Measurements from ENCODE around the gene CLSTN2. TPM values are rescaled to one million over a fixed set of nuclear protein-coding genes. Genes with fewer than 3 reads are reported as not detected.

The CLSTN2 gene
- total RNA-seq, 1 experiment from 2014 or later, result 0.68 TPM

- Histone ChIP-seq H3K14ac (ENCODE audit: insufficient read depth, low read length) (no peak overlapping the region), H2BK5ac (ENCODE audit: insufficient read length, low read length) (no peak overlapping the region)
Observed at GRCh38 chr3:140011086-140011485, 76.1 kb downstream of the CLSTN2 start.

More at GRCh38 chr3:140011086-140011485, 76.1 kb downstream of the CLSTN2 start:
- H3K27ac ChIP-seq (ENCODE audit: insufficient read length, low read depth, low read length), result no peak overlapping the region
- H3K18ac ChIP-seq (ENCODE audit: insufficient read length, low read depth, low read length), result no peak overlapping the region
- no peak overlapping the region for H3K56ac ChIP-seq (ENCODE audit: insufficient read length, low read depth, low read length)
- no peak overlapping the region for H4K5ac ChIP-seq (ENCODE audit: insufficient read length, low read depth, low read length)
- H3K79me2 ChIP-seq (ENCODE audit: insufficient read depth, low read length), result no peaks in the 10 kb centered on the region
- Mint-ChIP-seq H3K36me3 (ENCODE audit: insufficient read depth in 1 of 3, low read depth in 3 of 3) (no peaks in the 10 kb centered on the region), H3K27me3 (ENCODE audit: low read depth) (no peaks in the 10 kb centered on the region; the same call in none of the 2 replicates), H3K9me3 (no peaks in the 10 kb centered on the region), H3K4me3 (no peak overlapping the region), H3K4me1 (peaks cover 0 to 3% of the 10 kb centered on the region in 2 experiments; a peak in 1 of 4 replicates), H3K27ac (no peak overlapping the region)
- no peaks in the 10 kb centered on the region for H3K4me1 ChIP-seq (ENCODE audit: insufficient read depth, low read length)
- no CpG with 5 or more reads among the region's 2 CpGs for WGBS (ENCODE audit: extremely low coverage, insufficient read length, low lambda C conversion rate)
- no peak overlapping the region for H2AFZ ChIP-seq (ENCODE audit: low read length)
- no peak overlapping the region for H3K9ac ChIP-seq (ENCODE audit: extremely low read depth, insufficient read length, low read length)
- no peak overlapping the region for H2BK12ac ChIP-seq (ENCODE audit: insufficient read length, low read depth, low read length)
- H3K4ac ChIP-seq (ENCODE audit: low read depth, low read length), result no peak overlapping the region
- H3T11ph ChIP-seq (ENCODE audit: low read length), result no peak overlapping the region
- H3K23me2 ChIP-seq (ENCODE audit: insufficient read length, low read depth, low read length, poor library complexity, severe bottlenecking), result no peaks in the 10 kb centered on the region
- H3K79me1 ChIP-seq (ENCODE audit: insufficient read depth, low read depth, low read length, poor library complexity, severe bottlenecking), result no peaks in the 10 kb centered on the region
- no peaks in the 10 kb centered on the region for H3K27me3 ChIP-seq (ENCODE audit: insufficient read depth, low read length)
- no peak overlapping the region for H2BK20ac ChIP-seq (ENCODE audit: low read depth, low read length, poor library complexity, severe bottlenecking)
- H2BK15ac ChIP-seq (ENCODE audit: low read depth, low read length), result no peak overlapping the region
- H2BK120ac ChIP-seq (ENCODE audit: low read depth, low read length, poor library complexity, severe bottlenecking), result no peak overlapping the region
- no peak for DNase-seq
- H3K4me2 ChIP-seq (ENCODE audit: insufficient read depth, insufficient read length, low read length), result no peak overlapping the region
- TF ChIP-seq CTCF (conservative IDR thresholded peaks at IDR 0.05), result no peak
- no peaks in the 10 kb centered on the region for H3K9me3 ChIP-seq (ENCODE audit: control insufficient read depth, low read depth, low read length)
- no peak overlapping the region for H4K8ac ChIP-seq (replicated peaks; ENCODE audit: insufficient read length, low read depth, low read length)
- H4K20me1 ChIP-seq (ENCODE audit: control insufficient read depth, insufficient read depth, insufficient read length), result no peaks in the 10 kb centered on the region
- H2AK5ac ChIP-seq (ENCODE audit: insufficient read length, low read length), result no peak overlapping the region
- H4K91ac ChIP-seq (ENCODE audit: insufficient read length, low read depth, low read length), result no peak overlapping the region
- H3K23ac ChIP-seq (ENCODE audit: insufficient read length, low read depth, low read length), result no peak overlapping the region

Data from H9 (cell line).